NCI-H774 (cell line): ENCODE data around the gene EEF1AKMT2.
"Not testable (repeated sequence)": the region's sequence is repeated elsewhere in the genome, so short reads cannot be mapped to it uniquely, and the experiment has no call there.

Experiments
- DNase-seq: peaks from one replicate; lab custom pipeline; 2025; lab: John Stamatoyannopoulos, UW

EEF1AKMT2 gene

DNA sequence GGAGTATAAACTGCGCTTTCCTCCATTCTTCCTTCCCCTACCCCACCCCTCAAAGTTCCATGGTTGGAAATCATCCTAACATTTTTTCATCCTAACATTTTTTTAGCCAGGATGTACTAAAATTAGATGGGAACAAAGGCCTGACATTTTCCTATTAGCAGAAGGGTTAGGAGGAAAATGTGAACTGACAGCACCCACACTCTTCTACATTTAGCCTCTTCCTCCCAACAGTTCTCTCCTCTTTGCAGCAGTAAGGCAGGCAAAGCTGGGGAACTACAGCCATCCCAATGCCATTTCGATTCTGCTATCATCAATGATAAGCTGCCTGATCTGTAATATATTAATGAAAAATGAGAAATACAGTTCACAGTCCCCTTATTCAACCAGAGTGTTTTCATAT is 36.1 kb downstream of the EEF1AKMT2 start:
- no peak for DNase-seq

GRCh38 chr10:124754227-124754626 is 37.5 kb downstream of the EEF1AKMT2 start:
- no peak for DNase-seq

- DNase-seq = no peak
These were observed 42.6 kb downstream of the EEF1AKMT2 start for GRCh38 chr10:124748953-124749645.

- DNase-seq = no peak
These were observed 43.5 kb downstream of the EEF1AKMT2 start for GRCh38 chr10:124748166-124748565.

DNA sequence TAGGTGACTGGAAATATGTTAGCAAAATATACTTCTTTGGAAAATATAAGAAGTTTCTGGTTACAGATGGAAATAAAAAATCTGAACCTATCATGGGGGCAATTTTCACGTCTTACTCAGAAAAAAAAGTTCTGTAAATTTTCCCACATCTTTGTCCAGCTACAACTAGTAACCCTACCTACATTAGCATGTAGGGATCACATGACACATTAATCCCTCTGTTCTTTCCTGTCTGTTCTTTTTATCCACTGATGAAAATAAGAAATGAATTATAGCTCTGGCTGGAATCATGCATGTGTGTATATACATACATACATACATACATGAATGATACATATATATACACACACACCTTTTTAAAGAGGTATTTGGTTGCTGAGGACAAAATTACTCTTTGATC is 43.9 kb downstream of the EEF1AKMT2 start:
- no peak for DNase-seq

GRCh38 chr10:124746992-124747391 is 44.7 kb downstream of the EEF1AKMT2 start:
- no peak for DNase-seq

GRCh38 chr10:124746447-124746846 is 45.2 kb downstream of the EEF1AKMT2 start:
- DNase-seq = not testable (repeated sequence)

- DNase-seq = no peak
These were observed 46.0 kb downstream of the EEF1AKMT2 start for GRCh38 chr10:124745673-124746072.

- no peak for DNase-seq
These were observed 46.4 kb downstream of the EEF1AKMT2 start for GRCh38 chr10:124745252-124745651.

GRCh38 chr10:124744102-124745050 is 47.3 kb downstream of the EEF1AKMT2 start, which contains the start of gene FAM53B:
Gene FAM53B, minus strand, starts transcription at chr10:124744378. Its CDS starts 37,665 bp downstream, at chr10:124706713.
- DNase-seq = peak; percentile 57

- DNase-seq = no peak
These were observed 48.2 kb downstream of the EEF1AKMT2 start for GRCh38 chr10:124743191-124744101.

DNA sequence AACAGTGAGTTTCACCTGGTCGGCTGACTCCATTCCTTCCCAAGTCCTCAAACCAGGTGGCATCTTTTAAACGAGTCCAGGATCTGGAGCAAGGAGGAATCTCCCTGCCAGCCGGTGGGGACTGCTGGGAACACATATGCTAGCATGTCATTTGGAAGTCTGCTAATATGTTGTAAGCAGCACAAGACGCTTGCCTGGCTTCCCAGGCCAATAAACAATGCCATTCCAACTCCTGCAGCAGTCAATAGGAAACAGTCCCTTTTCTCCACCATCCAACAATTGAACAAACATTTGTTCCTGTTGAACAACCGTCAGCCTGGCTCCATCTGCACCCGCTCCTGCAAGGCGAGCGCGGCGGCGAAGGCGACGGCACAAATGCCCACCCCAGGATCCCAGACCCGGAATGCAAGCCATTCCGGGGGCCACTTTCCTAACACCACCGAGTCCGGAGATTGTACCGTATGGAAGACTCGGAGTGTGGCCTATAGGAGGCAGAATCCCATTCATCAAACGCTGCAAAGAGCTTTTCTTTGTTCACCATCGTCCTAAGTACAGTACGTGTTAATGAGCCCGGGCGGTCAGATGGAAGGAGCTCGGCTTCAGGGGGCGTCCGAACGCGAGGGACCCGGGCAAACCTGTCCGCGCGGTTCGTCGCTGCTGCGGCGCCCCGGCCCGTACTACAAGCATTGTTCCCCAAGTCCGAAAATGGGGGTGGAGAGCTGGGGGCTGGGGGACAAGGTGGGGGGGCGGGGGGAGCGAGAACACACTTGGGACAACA is 49.1 kb downstream of the EEF1AKMT2 start:
- DNase-seq = no peak

- no peak for DNase-seq
These were observed 49.7 kb downstream of the EEF1AKMT2 start for GRCh38 chr10:124741922-124742412.

GRCh38 chr10:124741281-124741921 is 50.3 kb downstream of the EEF1AKMT2 start:
- DNase-seq = no peak

- no peak for DNase-seq
These were observed 51.1 kb downstream of the EEF1AKMT2 start for GRCh38 chr10:124740369-124741280.

DNA sequence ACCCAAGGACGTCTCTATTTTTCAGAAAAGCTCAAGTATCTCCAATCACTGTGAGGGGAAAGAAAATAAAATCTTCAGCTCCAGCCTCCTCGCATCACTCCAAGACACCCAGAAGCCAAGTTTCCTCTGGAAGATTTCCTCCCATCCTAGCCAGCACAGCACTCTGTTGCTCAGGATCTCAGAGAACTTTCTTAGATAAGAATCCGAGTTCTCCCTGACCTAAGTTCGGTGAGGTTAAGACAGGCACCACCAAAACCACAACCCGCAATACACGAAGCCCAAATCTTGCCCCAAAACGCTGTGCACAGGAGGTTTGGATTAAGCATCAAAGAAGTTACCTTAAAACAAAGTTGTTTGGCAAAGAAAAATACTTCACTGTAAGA is 51.7 kb downstream of the EEF1AKMT2 start:
- no peak for DNase-seq

DNA sequence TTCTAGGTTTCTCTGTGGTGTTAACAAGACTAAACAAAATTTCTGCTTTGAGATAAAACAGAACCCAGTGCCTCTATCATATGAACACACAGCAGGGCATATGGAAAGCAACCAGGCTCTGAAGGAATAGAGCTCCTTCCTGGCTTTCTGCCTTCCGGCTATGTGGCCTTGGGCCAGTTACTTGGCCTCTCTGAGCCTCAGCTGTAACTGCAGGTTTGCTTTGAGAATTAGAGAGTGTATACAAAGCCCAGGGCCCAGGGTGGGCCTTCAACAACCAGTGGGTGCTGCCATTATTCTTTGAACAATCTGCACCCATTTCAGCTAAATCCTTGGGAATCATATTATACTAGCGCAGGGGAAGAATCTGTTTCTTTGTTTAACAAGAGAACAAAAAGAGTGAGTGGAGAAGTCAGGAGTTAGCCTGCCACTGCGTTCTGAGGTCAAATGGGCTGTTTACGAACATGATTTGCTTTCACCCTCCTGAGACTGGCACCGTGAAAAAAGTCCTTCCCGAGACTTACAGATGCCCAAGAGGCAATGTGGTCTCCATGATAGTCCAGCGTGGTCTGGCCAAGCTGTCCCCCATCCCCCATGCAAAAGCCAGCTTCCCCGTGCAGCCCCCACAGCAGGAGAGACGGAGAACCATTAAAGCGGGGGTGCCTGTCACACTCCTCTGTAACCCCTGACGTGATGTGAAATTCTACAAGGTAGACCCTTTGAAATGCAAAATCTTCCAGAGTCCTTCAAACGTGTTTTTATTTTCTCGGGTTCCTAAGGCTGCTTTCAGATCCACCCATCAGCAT is 52.4 kb downstream of the EEF1AKMT2 start:
- no peak for DNase-seq

GRCh38 chr10:124738441-124738840 is 53.2 kb downstream of the EEF1AKMT2 start:
- no peak for DNase-seq

- no peak for DNase-seq
These were observed 54.0 kb downstream of the EEF1AKMT2 start for GRCh38 chr10:124737708-124738107.
